Measurements from ENCODE around the gene MIDN.

- TF ChIP-seq CTCF (IDR thresholded peaks at IDR 0.05) (no peak), POLR2A (IDR thresholded peaks at IDR 0.05) (no peak)
Measured at GRCh38 chr19:1267477-1268225, 19.3 kb downstream of the MIDN start.

All from vagina (tissue), 2 donors.